ENCODE data around the gene STMP1.
"Not testable (repeated sequence)": the region's sequence is repeated elsewhere in the genome, so short reads cannot be mapped to it uniquely, and the experiment has no call there.

Gene STMP1

GRCh38 chr7:135620980-135621850 lies 41.1 kb upstream of the STMP1 start:
- no peak overlapping the region for H3K4me3 ChIP-seq (ENCODE audit: low read depth, low read length)
- ChIA-PET CTCF (interaction anchor here (0.5 to 22.9 kb wide), 28 partner anchors 9 to 932 kb away, joined by 3 to 319 read pairs (median 5); partner anchors contain the start of gene STMP1), POLR2A (interaction anchor here (0.6 to 1.0 kb wide), 2 partner anchors 41 to 251 kb away, joined by 3 to 5 read pairs; partner anchors contain the start of gene STMP1)
- peak; percentile 78 for DNase-seq (ENCODE audit: low read depth, low spot score)
- TF ChIP-seq, protein P1, sequence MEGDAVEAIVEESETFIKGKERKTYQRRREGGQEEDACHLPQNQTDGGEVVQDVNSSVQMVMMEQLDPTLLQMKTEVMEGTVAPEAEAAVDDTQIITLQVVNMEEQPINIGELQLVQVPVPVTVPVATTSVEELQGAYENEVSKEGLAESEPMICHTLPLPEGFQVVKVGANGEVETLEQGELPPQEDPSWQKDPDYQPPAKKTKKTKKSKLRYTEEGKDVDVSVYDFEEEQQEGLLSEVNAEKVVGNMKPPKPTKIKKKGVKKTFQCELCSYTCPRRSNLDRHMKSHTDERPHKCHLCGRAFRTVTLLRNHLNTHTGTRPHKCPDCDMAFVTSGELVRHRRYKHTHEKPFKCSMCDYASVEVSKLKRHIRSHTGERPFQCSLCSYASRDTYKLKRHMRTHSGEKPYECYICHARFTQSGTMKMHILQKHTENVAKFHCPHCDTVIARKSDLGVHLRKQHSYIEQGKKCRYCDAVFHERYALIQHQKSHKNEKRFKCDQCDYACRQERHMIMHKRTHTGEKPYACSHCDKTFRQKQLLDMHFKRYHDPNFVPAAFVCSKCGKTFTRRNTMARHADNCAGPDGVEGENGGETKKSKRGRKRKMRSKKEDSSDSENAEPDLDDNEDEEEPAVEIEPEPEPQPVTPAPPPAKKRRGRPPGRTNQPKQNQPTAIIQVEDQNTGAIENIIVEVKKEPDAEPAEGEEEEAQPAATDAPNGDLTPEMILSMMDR (IDR thresholded peaks at IDR 0.05; ENCODE audit: insufficient read depth, low read length, missing control alignments) = peak; percentile 48

- no peak overlapping the region for H3K4me3 ChIP-seq (ENCODE audit: low read depth, low read length)
- CTCF ChIA-PET = interaction anchor here (0.6 to 22.9 kb wide), 3 partner anchors 11 to 354 kb away, joined by 4 to 319 read pairs (median 4); no protein-coding TSS in a partner anchor
- no peak for DNase-seq (ENCODE audit: low read depth, low spot score)
- POLR2A ChIA-PET = no interaction called here
- TF ChIP-seq, protein P1 (IDR thresholded peaks at IDR 0.05; ENCODE audit: insufficient read depth, low read length, missing control alignments) = no peak
Observed at GRCh38 chr7:135634191-135634878, 28.0 kb upstream of the STMP1 start.

DNA sequence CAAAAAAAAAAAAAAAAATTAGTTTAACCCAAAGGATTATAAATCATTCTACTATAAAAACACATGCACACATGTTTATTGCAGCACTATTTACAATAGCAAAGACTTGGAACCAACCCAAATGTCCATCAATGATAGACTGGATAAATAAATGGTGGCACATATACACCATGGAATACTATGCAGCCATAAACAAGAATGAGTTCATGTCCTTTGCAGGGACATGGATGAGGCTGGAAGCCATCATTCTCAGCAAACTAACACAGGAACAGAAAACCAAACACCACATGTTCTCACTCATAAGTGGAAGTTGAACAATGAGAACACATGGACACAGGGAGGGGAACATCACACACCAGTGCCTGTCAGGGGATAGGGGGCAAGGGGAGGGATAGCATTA lies 22.6 kb upstream of the STMP1 start:
- DNase-seq (ENCODE audit: low read depth, low spot score); H3K4me3 ChIP-seq (ENCODE audit: low read depth, low read length); POLR2A ChIA-PET: not testable (repeated sequence)
- CTCF ChIA-PET = interaction anchor here (1.0 to 22.9 kb wide), 3 partner anchors 6 to 362 kb away, joined by 3 to 346 read pairs (median 319); no protein-coding TSS in a partner anchor

- DNase-seq (ENCODE audit: low read depth, low spot score) = no peak
- ChIA-PET CTCF (interaction anchor here (0.8 to 14.1 kb wide), 17 partner anchors 9 to 958 kb away, joined by 3 to 346 read pairs (median 6); partner anchors contain the start of gene STMP1), POLR2A (no interaction called here)
- TF ChIP-seq, protein P1 (IDR thresholded peaks at IDR 0.05; ENCODE audit: insufficient read depth, low read length, missing control alignments) = no peak
- no peak overlapping the region for H3K4me3 ChIP-seq (ENCODE audit: low read depth, low read length)
Observed at GRCh38 chr7:135644154-135644553, 18.2 kb upstream of the STMP1 start.

GRCh38 chr7:135644729-135645128 lies 17.6 kb upstream of the STMP1 start:
- H3K4me3 ChIP-seq (ENCODE audit: low read depth, low read length) = no peak overlapping the region

GRCh38 chr7:135645296-135645904 lies 16.9 kb upstream of the STMP1 start:
- ChIA-PET POLR2A (no interaction called here), CTCF (interaction anchor here (0.8 to 14.1 kb wide), 41 partner anchors 8 to 977 kb away, joined by 3 to 346 read pairs (median 4); partner anchors contain the start of gene STMP1)
- TF ChIP-seq, protein P1 (IDR thresholded peaks at IDR 0.05; ENCODE audit: insufficient read depth, low read length, missing control alignments) = peak; percentile 52
- DNase-seq (ENCODE audit: low read depth, low spot score) = no peak
- no peak overlapping the region for H3K4me3 ChIP-seq (ENCODE audit: low read depth, low read length)

More at GRCh38 chr7:135644729-135645128, 17.6 kb upstream of the STMP1 start:
- DNase-seq (ENCODE audit: low read depth, low spot score) = no peak
- CTCF ChIA-PET = interaction anchor here (0.8 to 14.1 kb wide), 33 partner anchors 9 to 976 kb away, joined by 3 to 346 read pairs (median 4); partner anchors contain the start of gene STMP1
- TF ChIP-seq, protein P1 (IDR thresholded peaks at IDR 0.05; ENCODE audit: insufficient read depth, low read length, missing control alignments) = no peak
- POLR2A ChIA-PET = no interaction called here
